T-helper 1 cell treated with Interleukin-12 subunit alpha and Interleukin-12 subunit beta and Interleukin-4 antibody, amounts not matched to agents 30 μg/mL and 1 μg/mL, for 36 hours (primary cell): ENCODE data around the gene COX8C.

Source experiments
- H3K27ac Mint-ChIP-seq: one replicate; pipeline ENCODE4 v1.8.0; 2021; ENCODE audit warnings: mild to moderate bottlenecking, mixed read lengths
- H3K27me3 Mint-ChIP-seq: one replicate; pipeline ENCODE4 v1.8.0; 2021; ENCODE audit warnings: low read depth, mixed read lengths
- H3K36me3 Mint-ChIP-seq: one replicate; pipeline ENCODE4 v1.8.0; 2021; ENCODE audit warnings: low read depth, mixed read lengths
- H3K4me1 Mint-ChIP-seq: one replicate; pipeline ENCODE4 v1.8.0; 2021; ENCODE audit warnings: low read depth, mixed read lengths
- H3K4me3 Mint-ChIP-seq: one replicate; pipeline ENCODE4 v1.8.0; 2021; ENCODE audit warnings: mild to moderate bottlenecking, moderate library complexity, mixed read lengths
- H3K9me3 Mint-ChIP-seq: one replicate; pipeline ENCODE4 v1.8.0; 2021; ENCODE audit warnings: mixed read lengths

The COX8C gene

GRCh38 chr14:93316716-93317115 is 30.3 kb upstream of the COX8C start:
- H3K4me1 Mint-ChIP-seq = peaks cover 8% of the 10 kb centered on the region
- H3K27me3 Mint-ChIP-seq = no peaks in the 10 kb centered on the region
- H3K36me3 Mint-ChIP-seq = peaks cover 2% of the 10 kb centered on the region
- no peak overlapping the region for H3K4me3 Mint-ChIP-seq
- no peaks in the 10 kb centered on the region for H3K9me3 Mint-ChIP-seq
- H3K27ac Mint-ChIP-seq = no peak overlapping the region

- Mint-ChIP-seq H3K36me3 (peaks cover 3% of the 10 kb centered on the region), H3K27me3 (no peaks in the 10 kb centered on the region), H3K9me3 (no peaks in the 10 kb centered on the region), H3K4me1 (peaks cover 8% of the 10 kb centered on the region), H3K27ac (no peak overlapping the region), H3K4me3 (no peak overlapping the region)
These were observed 29.6 kb upstream of the COX8C start for GRCh38 chr14:93317210-93317874.

- Mint-ChIP-seq H3K9me3 (no peaks in the 10 kb centered on the region), H3K27ac (no peak overlapping the region), H3K36me3 (peaks cover 3% of the 10 kb centered on the region), H3K27me3 (no peaks in the 10 kb centered on the region), H3K4me3 (no peak overlapping the region), H3K4me1 (peaks cover 8% of the 10 kb centered on the region)
These were observed 28.8 kb upstream of the COX8C start for GRCh38 chr14:93317875-93318807.

GRCh38 chr14:93318927-93319326 is 28.1 kb upstream of the COX8C start:
- Mint-ChIP-seq H3K27me3 (no peaks in the 10 kb centered on the region), H3K4me1 (peaks cover 8% of the 10 kb centered on the region), H3K9me3 (no peaks in the 10 kb centered on the region), H3K4me3 (no peak overlapping the region), H3K27ac (no peak overlapping the region), H3K36me3 (peaks cover 6% of the 10 kb centered on the region)

GRCh38 chr14:93319494-93319893 is 27.5 kb upstream of the COX8C start:
- Mint-ChIP-seq H3K4me1 (peaks cover 8% of the 10 kb centered on the region), H3K27ac (no peak overlapping the region), H3K4me3 (no peak overlapping the region)

GRCh38 chr14:93319958-93320357 is 27.0 kb upstream of the COX8C start:
- H3K27ac Mint-ChIP-seq = no peak overlapping the region

More at GRCh38 chr14:93319494-93319893, 27.5 kb upstream of the COX8C start:
- Mint-ChIP-seq H3K9me3 (no peaks in the 10 kb centered on the region), H3K27me3 (no peaks in the 10 kb centered on the region), H3K36me3 (peaks cover 8% of the 10 kb centered on the region)

GRCh38 chr14:93320489-93320888 is 26.5 kb upstream of the COX8C start:
- Mint-ChIP-seq H3K27ac (no peak overlapping the region), H3K4me3 (no peak overlapping the region), H3K9me3 (no peaks in the 10 kb centered on the region), H3K4me1 (peaks cover 14% of the 10 kb centered on the region), H3K36me3 (peaks cover 12% of the 10 kb centered on the region), H3K27me3 (no peaks in the 10 kb centered on the region)

More at GRCh38 chr14:93319958-93320357, 27.0 kb upstream of the COX8C start:
- peaks cover 12% of the 10 kb centered on the region for H3K36me3 Mint-ChIP-seq
- peaks cover 12% of the 10 kb centered on the region for H3K4me1 Mint-ChIP-seq
- H3K4me3 Mint-ChIP-seq = no peak overlapping the region
- H3K9me3 Mint-ChIP-seq = no peaks in the 10 kb centered on the region
- H3K27me3 Mint-ChIP-seq = no peaks in the 10 kb centered on the region

- no peak overlapping the region for H3K27ac Mint-ChIP-seq
- no peaks in the 10 kb centered on the region for H3K9me3 Mint-ChIP-seq
- H3K36me3 Mint-ChIP-seq = peaks cover 12% of the 10 kb centered on the region
- peaks cover 14% of the 10 kb centered on the region for H3K4me1 Mint-ChIP-seq
- H3K4me3 Mint-ChIP-seq = no peak overlapping the region
- no peaks in the 10 kb centered on the region for H3K27me3 Mint-ChIP-seq
These were observed 23.9 kb upstream of the COX8C start for GRCh38 chr14:93322929-93323599.

GRCh38 chr14:93323600-93324174 is 23.3 kb upstream of the COX8C start:
- peaks cover 14% of the 10 kb centered on the region for H3K4me1 Mint-ChIP-seq
- H3K27me3 Mint-ChIP-seq = no peaks in the 10 kb centered on the region
- no peaks in the 10 kb centered on the region for H3K9me3 Mint-ChIP-seq
- no peak overlapping the region for H3K4me3 Mint-ChIP-seq
- no peak overlapping the region for H3K27ac Mint-ChIP-seq
- peaks cover 12% of the 10 kb centered on the region for H3K36me3 Mint-ChIP-seq

- Mint-ChIP-seq H3K9me3 (no peaks in the 10 kb centered on the region), H3K4me3 (no peak overlapping the region), H3K27me3 (no peaks in the 10 kb centered on the region), H3K27ac (no peak overlapping the region), H3K36me3 (peaks cover 12% of the 10 kb centered on the region), H3K4me1 (peaks cover 24% of the 10 kb centered on the region)
These were observed 20.8 kb upstream of the COX8C start for GRCh38 chr14:93326196-93326595.

- H3K9me3 Mint-ChIP-seq = no peaks in the 10 kb centered on the region
- no peak overlapping the region for H3K4me3 Mint-ChIP-seq
- peaks cover 30% of the 10 kb centered on the region for H3K4me1 Mint-ChIP-seq
- H3K36me3 Mint-ChIP-seq = peaks cover 9% of the 10 kb centered on the region
- no peak overlapping the region for H3K27ac Mint-ChIP-seq
- no peaks in the 10 kb centered on the region for H3K27me3 Mint-ChIP-seq
These were observed 18.4 kb upstream of the COX8C start for GRCh38 chr14:93328546-93328945.

- no peak overlapping the region for H3K4me3 Mint-ChIP-seq
- H3K27me3 Mint-ChIP-seq = no peaks in the 10 kb centered on the region
- no peaks in the 10 kb centered on the region for H3K9me3 Mint-ChIP-seq
- H3K4me1 Mint-ChIP-seq = peaks cover 33% of the 10 kb centered on the region
- no peak overlapping the region for H3K27ac Mint-ChIP-seq
- no peaks in the 10 kb centered on the region for H3K36me3 Mint-ChIP-seq
These were observed 16.9 kb upstream of the COX8C start for GRCh38 chr14:93329965-93330608.

- Mint-ChIP-seq H3K36me3 (peaks cover 1% of the 10 kb centered on the region), H3K9me3 (no peaks in the 10 kb centered on the region), H3K4me1 (peaks cover 31% of the 10 kb centered on the region), H3K27ac (no peak overlapping the region), H3K27me3 (no peaks in the 10 kb centered on the region), H3K4me3 (peak overlapping the region; percentile 87)
These were observed 16.4 kb upstream of the COX8C start for GRCh38 chr14:93330609-93331000.
